Sigmoid colon (tissue), 4 donors: ENCODE data around the gene NEURL1.

Source experiments
- POLR2A ChIP-seq, 2 donors: fragments of 450-650 bp; IDR thresholded peaks; one replicate each; pipeline ENCODE4 v1.6.1; 2016; ENCODE audit warnings: antibody characterized with exemption in 2 of 2, mild to moderate bottlenecking in 2 of 2, moderate library complexity in 2 of 2
- POLR2AphosphoS5 ChIP-seq, 4 donors: sonication (generic); formaldehyde crosslinking; IDR thresholded peaks; one replicate each; pipeline ENCODE4 v1.6.1; 2017; ENCODE audit warnings: antibody characterized with exemption in 4 of 4
- TF ChIP-seq, protein P1 (sequence below), 4 experiments: fragments of 450-650 bp in 3 of 4; fragments of 200-600 bp in 1 of 4; IDR thresholded peaks; one replicate each; pipeline ENCODE4 v1.5.1; 2016 to 2019; ENCODE audit warnings: antibody characterized with exemption in 4 of 4, mild to moderate bottlenecking in 3 of 4, moderate library complexity in 2 of 4

DNA sequence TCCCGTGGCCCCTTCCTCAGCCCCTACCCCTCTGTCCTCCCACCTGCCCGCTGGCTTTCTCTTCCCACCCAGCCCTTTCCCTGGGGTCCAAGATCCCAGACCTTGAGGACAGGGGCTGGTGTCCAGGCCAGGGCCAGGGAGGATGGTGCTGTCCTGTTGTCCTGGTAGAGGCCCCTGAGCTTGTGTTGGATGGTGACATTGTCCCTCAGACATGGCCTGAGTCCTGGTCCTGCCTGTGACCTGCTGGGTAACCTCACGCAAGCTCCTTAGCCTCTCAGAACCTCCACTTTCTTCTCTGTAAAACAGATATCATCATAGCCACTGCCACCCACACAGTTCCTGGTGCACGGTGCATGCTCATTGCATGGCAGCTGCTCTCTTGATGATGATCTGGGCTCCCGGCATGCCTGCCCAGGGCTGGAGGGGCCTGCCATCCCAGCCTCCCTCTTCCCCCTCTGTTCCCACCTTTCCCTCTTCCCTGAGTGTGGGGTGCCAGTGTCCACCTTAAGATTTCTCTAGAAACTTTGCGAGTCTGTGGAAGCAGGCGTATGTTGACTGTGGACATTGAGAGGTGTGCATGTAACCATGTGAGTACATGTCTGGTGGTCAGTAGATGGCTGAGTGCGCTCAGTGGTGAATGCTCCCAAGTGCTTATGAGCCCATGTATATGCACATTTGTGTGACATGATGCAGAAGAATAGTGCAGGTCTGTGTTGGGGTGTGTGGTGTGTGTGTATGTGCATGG, 60.4 kb downstream of the NEURL1 start:
- TF ChIP-seq, protein P1, sequence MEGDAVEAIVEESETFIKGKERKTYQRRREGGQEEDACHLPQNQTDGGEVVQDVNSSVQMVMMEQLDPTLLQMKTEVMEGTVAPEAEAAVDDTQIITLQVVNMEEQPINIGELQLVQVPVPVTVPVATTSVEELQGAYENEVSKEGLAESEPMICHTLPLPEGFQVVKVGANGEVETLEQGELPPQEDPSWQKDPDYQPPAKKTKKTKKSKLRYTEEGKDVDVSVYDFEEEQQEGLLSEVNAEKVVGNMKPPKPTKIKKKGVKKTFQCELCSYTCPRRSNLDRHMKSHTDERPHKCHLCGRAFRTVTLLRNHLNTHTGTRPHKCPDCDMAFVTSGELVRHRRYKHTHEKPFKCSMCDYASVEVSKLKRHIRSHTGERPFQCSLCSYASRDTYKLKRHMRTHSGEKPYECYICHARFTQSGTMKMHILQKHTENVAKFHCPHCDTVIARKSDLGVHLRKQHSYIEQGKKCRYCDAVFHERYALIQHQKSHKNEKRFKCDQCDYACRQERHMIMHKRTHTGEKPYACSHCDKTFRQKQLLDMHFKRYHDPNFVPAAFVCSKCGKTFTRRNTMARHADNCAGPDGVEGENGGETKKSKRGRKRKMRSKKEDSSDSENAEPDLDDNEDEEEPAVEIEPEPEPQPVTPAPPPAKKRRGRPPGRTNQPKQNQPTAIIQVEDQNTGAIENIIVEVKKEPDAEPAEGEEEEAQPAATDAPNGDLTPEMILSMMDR (IDR thresholded peaks at IDR 0.05) = no peak
- no peak for TF ChIP-seq POLR2A (IDR thresholded peaks at IDR 0.05)
- no peak for TF ChIP-seq POLR2AphosphoS5 (IDR thresholded peaks at IDR 0.05)
